Mesendoderm (in vitro differentiated cells): Measurements from ENCODE around the gene MGRN1.

Source experiments
- DNase-seq: peaks from one replicate; pipeline ENCODE4 v3.0.0; 2013
- H2AK5ac ChIP-seq: 2 replicates; pipeline ENCODE4 v1.6.1; 2013; ENCODE audit warnings: low read length, inconsistent platforms
- H2BK120ac ChIP-seq: 2 replicates; pipeline ENCODE4 v1.6.1; 2013; ENCODE audit warnings: low read depth, mild to moderate bottlenecking, low read length, moderate library complexity, mixed read lengths
- H2BK15ac ChIP-seq: replicated peaks from 2 replicates; pipeline ENCODE4 v1.6.1; 2013; ENCODE audit warnings: low read depth, mild to moderate bottlenecking, moderate library complexity
- H2BK5ac ChIP-seq: 2 replicates; pipeline ENCODE4 v1.6.1; 2013; ENCODE audit warnings: low read length, inconsistent platforms
- H3K18ac ChIP-seq: 2 replicates; pipeline ENCODE4 v1.6.1; 2013; ENCODE audit warnings: mild to moderate bottlenecking, low read length, mixed read lengths
- H3K23ac ChIP-seq: one replicate; pipeline ENCODE4 v1.6.1; 2013; ENCODE audit warnings: low read length
- H3K27ac ChIP-seq: 2 replicates; pipeline ENCODE4 v1.5.1; 2013; ENCODE audit warnings: low read depth, mild to moderate bottlenecking, inconsistent platforms, low read length, moderate library complexity
- H3K27me3 ChIP-seq: 2 replicates; pipeline ENCODE4 v1.6.1; 2013; ENCODE audit warnings: low read length, control low read depth, mild to moderate bottlenecking, inconsistent platforms; ENCODE audit not compliant: insufficient read depth, poor library complexity
- H3K36me3 ChIP-seq: 2 replicates; pipeline ENCODE4 v1.6.1; 2013; ENCODE audit warnings: low read length, inconsistent platforms; ENCODE audit not compliant: control insufficient read depth, insufficient read depth
- H3K4ac ChIP-seq: one replicate; pipeline ENCODE4 v1.6.1; 2013; ENCODE audit warnings: low read depth, mild to moderate bottlenecking, low read length, moderate library complexity
- H3K4me1 ChIP-seq: 2 replicates; pipeline ENCODE4 v1.6.1; 2013; ENCODE audit warnings: low read depth, low read length, inconsistent platforms; ENCODE audit not compliant: control insufficient read depth
- H3K4me2 ChIP-seq: 2 replicates; pipeline ENCODE4 v1.6.1; 2013; ENCODE audit warnings: low read length
- H3K4me3 ChIP-seq: 2 replicates; pipeline ENCODE4 v1.5.1; 2013; ENCODE audit warnings: mild to moderate bottlenecking, low read length
- H3K56ac ChIP-seq: one replicate; pipeline ENCODE4 v1.6.1; 2013; ENCODE audit warnings: low read length
- H3K79me1 ChIP-seq: 2 replicates; pipeline ENCODE4 v1.6.1; 2013; ENCODE audit warnings: low read length, inconsistent platforms
- H3K79me2 ChIP-seq: 2 replicates; pipeline ENCODE4 v1.6.1; 2013; ENCODE audit warnings: mild to moderate bottlenecking, low read length; ENCODE audit not compliant: control insufficient read depth, insufficient read depth
- H3K9ac ChIP-seq: 2 replicates; pipeline ENCODE4 v1.6.1; 2013; ENCODE audit warnings: low read length, inconsistent platforms
- H4K5ac ChIP-seq: one replicate; pipeline ENCODE4 v1.6.1; 2013; ENCODE audit warnings: low read length
- H4K8ac ChIP-seq: one replicate; pipeline ENCODE4 v1.6.1; 2013; ENCODE audit warnings: low read depth, mild to moderate bottlenecking, control low read depth, low read length, moderate library complexity
- whole genome bisulfite sequencing: extraction: QIAGEN DNeasy Blood & Tissue Kit; methylation state at CpG from one replicate; pipeline ENCODE4 v1.1.7; 2013; ENCODE audit warnings: low lambda C conversion rate, missing lambda C conversion rate; ENCODE audit not compliant: insufficient coverage; ENCODE audit errors: extremely low coverage; 5-methylcytosine and 5-hydroxymethylcytosine counted together

The MGRN1 gene

DNA sequence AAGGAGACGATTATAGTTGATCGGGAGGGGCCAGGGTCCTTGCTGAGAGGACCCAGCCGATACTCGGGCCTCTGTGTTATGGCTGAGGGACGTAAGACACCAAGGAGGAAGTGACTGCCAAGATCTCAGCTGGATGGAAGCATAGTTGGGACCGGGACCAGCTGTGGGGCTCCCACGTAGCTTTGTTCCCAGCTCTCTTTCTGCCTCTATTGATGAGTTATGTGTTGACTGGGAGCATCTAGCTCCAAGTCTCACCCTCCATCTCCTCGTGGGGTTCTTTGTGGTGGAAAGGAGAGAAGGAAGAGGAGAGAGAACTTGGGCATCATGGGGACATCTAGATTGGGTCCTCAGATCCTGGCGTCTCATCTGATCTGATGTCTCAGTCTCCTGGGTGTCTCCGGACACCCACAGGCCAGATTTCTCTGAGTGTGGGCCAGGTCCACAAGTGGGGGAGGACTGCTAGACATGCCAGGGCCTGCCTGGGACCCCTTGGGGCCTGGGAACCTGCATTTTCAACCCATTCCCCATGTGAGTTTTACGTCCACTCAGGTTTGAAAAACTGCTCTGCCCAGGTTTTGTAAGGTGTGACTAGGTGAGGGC is 1.0 kb downstream of the MGRN1 start:
- Histone ChIP-seq H3K79me2 (peaks cover 19% of the 10 kb centered on the region), H3K4me2 (peak overlapping the region; percentile 94), H4K8ac (no peak overlapping the region), H3K4ac (no peak overlapping the region), H3K56ac (peak overlapping the region; percentile 99), H3K27me3 (no peaks in the 10 kb centered on the region), H2BK15ac (no peak overlapping the region), H3K27ac (no peak overlapping the region), H2AK5ac (no peak overlapping the region), H2BK120ac (no peak overlapping the region), H3K9ac (peak overlapping the region; percentile 96), H4K5ac (no peak overlapping the region), H3K79me1 (peaks cover 13% of the 10 kb centered on the region), H3K4me1 (peaks cover 5% of the 10 kb centered on the region), H3K18ac (no peak overlapping the region), H3K36me3 (no peaks in the 10 kb centered on the region), H2BK5ac (no peak overlapping the region), H3K23ac (no peak overlapping the region), H3K4me3 (peak overlapping the region; percentile 87)
- no CpG with 5 or more reads among the region's 11 CpGs for WGBS
- no peak for DNase-seq

DNA sequence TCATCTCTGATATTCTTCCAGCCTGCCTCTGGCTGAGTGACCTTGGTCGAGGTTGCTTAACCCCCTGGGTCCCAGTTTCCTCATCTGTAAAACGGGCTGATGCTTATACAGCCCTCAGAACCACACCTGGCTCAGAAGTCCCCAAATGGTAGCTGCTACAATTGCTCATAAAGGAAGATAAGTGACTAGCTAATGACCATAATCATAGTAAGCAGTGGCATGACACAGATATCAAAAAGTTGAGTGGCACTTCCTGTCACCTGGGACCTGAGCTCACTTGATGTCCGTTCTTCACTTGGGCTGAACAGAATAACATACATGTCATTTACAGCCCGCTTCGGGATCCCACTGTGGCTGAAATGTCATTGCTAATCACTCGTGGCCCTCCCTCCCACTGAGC is 1.8 kb downstream of the MGRN1 start:
- no peak overlapping the region for H2AK5ac ChIP-seq
- H3K9ac ChIP-seq: peak overlapping the region; percentile 96
- no peak overlapping the region for H3K18ac ChIP-seq
- no peak overlapping the region for H4K8ac ChIP-seq
- peaks cover 5% of the 10 kb centered on the region for H3K4me1 ChIP-seq
- H3K79me1 ChIP-seq: peaks cover 13% of the 10 kb centered on the region
- no peak overlapping the region for H3K56ac ChIP-seq
- no peak overlapping the region for H3K27ac ChIP-seq
- H4K5ac ChIP-seq: no peak overlapping the region
- H3K4me3 ChIP-seq: no peak overlapping the region
- H3K4me2 ChIP-seq: no peak overlapping the region
- H3K27me3 ChIP-seq: no peaks in the 10 kb centered on the region
- H3K23ac ChIP-seq: no peak overlapping the region
- no peak overlapping the region for H3K4ac ChIP-seq
- no peak overlapping the region for H2BK120ac ChIP-seq
- no peak overlapping the region for H2BK15ac ChIP-seq
- no CpG with 5 or more reads among the region's 6 CpGs for WGBS
- DNase-seq: no peak
- no peaks in the 10 kb centered on the region for H3K36me3 ChIP-seq
- peaks cover 21% of the 10 kb centered on the region for H3K79me2 ChIP-seq
- no peak overlapping the region for H2BK5ac ChIP-seq

DNA sequence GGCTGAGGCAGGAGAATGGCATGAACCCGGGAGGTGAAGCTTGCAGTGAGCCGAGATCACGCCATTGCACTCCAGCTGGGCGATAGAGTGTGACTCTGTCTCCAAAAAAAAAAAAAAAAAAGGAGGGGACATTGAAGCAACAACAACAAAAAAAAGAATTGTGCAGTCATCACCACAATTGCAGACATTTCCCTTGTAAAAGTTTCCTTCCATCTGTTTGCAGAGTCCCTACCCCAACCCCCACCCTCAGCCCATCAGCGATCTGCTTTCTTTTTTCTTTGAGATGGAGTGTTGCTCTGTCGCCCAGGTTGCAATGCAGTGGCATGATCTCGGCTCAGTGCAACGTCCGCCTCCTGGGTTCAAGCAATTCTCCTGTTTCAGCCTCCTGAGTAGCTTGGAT is 3.7 kb downstream of the MGRN1 start:
- no peak overlapping the region for H3K4me2 ChIP-seq
- peaks cover 5% of the 10 kb centered on the region for H3K4me1 ChIP-seq
- no peaks in the 10 kb centered on the region for H3K36me3 ChIP-seq
- H2BK120ac ChIP-seq: no peak overlapping the region
- WGBS: no CpG with 5 or more reads among the region's 9 CpGs
- no peak overlapping the region for H4K8ac ChIP-seq
- no peak overlapping the region for H3K27ac ChIP-seq
- H3K18ac ChIP-seq: no peak overlapping the region
- H3K9ac ChIP-seq: no peak overlapping the region
- peaks cover 25% of the 10 kb centered on the region for H3K79me2 ChIP-seq
- no peak overlapping the region for H2AK5ac ChIP-seq
- no peak overlapping the region for H3K4ac ChIP-seq
- no peak overlapping the region for H2BK5ac ChIP-seq
- no peaks in the 10 kb centered on the region for H3K27me3 ChIP-seq
- H3K56ac ChIP-seq: no peak overlapping the region
- no peak overlapping the region for H4K5ac ChIP-seq
- peaks cover 13% of the 10 kb centered on the region for H3K79me1 ChIP-seq
- DNase-seq: no peak
- H2BK15ac ChIP-seq: no peak overlapping the region
- H3K4me3 ChIP-seq: no peak overlapping the region
- H3K23ac ChIP-seq: no peak overlapping the region

DNA sequence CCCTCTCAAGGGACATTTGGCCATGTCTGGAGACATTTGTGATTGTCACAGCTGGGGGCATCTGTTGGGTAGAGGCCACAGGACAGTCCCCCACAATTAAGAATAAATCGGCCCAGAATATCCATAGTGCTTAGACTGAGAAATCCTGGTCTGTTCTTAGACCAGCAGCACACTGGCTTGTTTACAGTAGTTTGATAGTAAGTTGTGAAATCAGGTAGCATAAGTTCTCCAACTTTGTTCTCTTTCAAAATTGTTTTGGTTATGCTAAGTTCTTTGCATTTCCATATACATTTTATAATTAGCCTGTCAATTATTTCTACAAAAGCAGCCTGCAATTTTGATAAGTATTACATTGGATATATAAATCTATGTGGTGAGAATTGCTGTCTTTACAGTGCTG is 6.8 kb downstream of the MGRN1 start:
- Histone ChIP-seq H3K4me2 (no peak overlapping the region), H4K8ac (no peak overlapping the region), H3K4ac (no peak overlapping the region), H3K4me1 (no peaks in the 10 kb centered on the region), H2BK15ac (no peak overlapping the region), H3K4me3 (no peak overlapping the region), H3K23ac (no peak overlapping the region), H2BK5ac (no peak overlapping the region), H2BK120ac (no peak overlapping the region), H4K5ac (no peak overlapping the region), H3K18ac (no peak overlapping the region), H2AK5ac (no peak overlapping the region), H3K79me2 (peaks cover 14% of the 10 kb centered on the region), H3K79me1 (peaks cover 8% of the 10 kb centered on the region), H3K9ac (no peak overlapping the region), H3K56ac (no peak overlapping the region), H3K27me3 (no peaks in the 10 kb centered on the region), H3K36me3 (no peaks in the 10 kb centered on the region), H3K27ac (no peak overlapping the region)
- no CpG with 5 or more reads among the region's 1 CpG for WGBS
- no peak for DNase-seq

DNA sequence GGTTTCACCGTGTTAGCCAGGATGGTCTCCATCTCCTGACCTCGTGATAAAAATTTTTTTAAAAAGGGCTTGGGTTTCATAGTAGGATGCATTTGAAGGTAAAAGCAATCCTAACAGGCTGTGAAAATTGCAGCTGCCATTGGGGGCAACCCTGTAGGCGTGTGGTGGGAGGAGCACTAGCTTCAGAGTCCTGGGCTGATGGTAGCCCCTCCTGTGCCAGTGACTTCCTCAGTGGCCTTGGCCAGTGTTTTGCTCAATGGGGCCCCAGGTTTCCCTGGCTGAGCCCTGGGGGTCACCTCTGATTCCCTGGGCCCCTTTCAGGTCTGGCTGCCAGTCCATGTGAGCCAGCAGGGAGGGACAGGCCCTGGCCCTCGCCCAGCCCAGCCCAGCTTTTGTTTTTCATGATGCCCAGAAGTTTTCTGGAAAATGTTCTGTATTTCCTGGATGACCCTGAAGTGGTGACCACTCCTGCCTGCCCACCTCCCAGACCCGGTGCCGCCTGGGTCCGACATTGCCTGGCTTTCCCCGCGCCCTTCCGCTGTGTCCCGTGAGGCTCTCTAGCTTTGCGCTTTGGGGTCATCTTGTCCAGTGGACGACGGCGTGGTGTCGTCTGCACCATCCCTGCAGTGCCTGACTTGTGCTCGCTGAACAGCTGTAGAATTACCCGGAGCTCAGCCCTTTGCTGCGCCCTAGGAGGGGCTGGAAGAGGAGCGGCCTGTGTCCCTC is 9.4 kb downstream of the MGRN1 start:
- Histone ChIP-seq H3K23ac (no peak overlapping the region), H4K5ac (no peak overlapping the region), H3K27ac (no peak overlapping the region), H3K4me1 (no peaks in the 10 kb centered on the region), H3K18ac (no peak overlapping the region), H2BK120ac (no peak overlapping the region), H3K4ac (no peak overlapping the region), H3K36me3 (no peaks in the 10 kb centered on the region), H3K27me3 (no peaks in the 10 kb centered on the region), H3K4me2 (no peak overlapping the region), H3K56ac (no peak overlapping the region), H2BK5ac (no peak overlapping the region), H3K4me3 (no peak overlapping the region), H3K79me1 (peaks cover 7% of the 10 kb centered on the region), H2BK15ac (no peak overlapping the region), H4K8ac (no peak overlapping the region), H2AK5ac (no peak overlapping the region), H3K79me2 (peaks cover 14% of the 10 kb centered on the region), H3K9ac (no peak overlapping the region)
- whole genome bisulfite sequencing: no CpG with 5 or more reads among the region's 20 CpGs
- DNase-seq: no peak
